NCI-H1105 treated with DMSO at 0.1 percent for 48 hours (cell line): ENCODE data around the gene ANKRD2.
"Not testable (repeated sequence)": the region's sequence is repeated elsewhere in the genome, so short reads cannot be mapped to it uniquely, and the experiment has no call there.

Experiments used
- DNase-seq: peaks from one replicate; lab custom pipeline; 2025; lab: John Stamatoyannopoulos, UW

The ANKRD2 gene

GRCh38 chr10:97572214-97572989 lies at the start of gene ANKRD2:
ANKRD2 (plus strand) TSS chr10:97572779; CDS start chr10:97572789, 10 bp downstream.
- no peak for DNase-seq

- DNase-seq, result no peak
These were observed 49.6 kb upstream of the ANKRD2 start for GRCh38 chr10:97522937-97523336.

GRCh38 chr10:97525086-97525485 lies 47.5 kb upstream of the ANKRD2 start:
- DNase-seq, result no peak

GRCh38 chr10:97525683-97526110 lies 46.9 kb upstream of the ANKRD2 start:
- DNase-seq, result no peak

- not testable (repeated sequence) for DNase-seq
These were observed 43.7 kb upstream of the ANKRD2 start for GRCh38 chr10:97528876-97529275.

- DNase-seq, result no peak
These were observed 42.7 kb upstream of the ANKRD2 start for GRCh38 chr10:97529685-97530465.

- no peak for DNase-seq
These were observed 41.1 kb upstream of the ANKRD2 start for GRCh38 chr10:97531401-97531986.

GRCh38 chr10:97532935-97533671 lies 39.5 kb upstream of the ANKRD2 start:
- no peak for DNase-seq

GRCh38 chr10:97533888-97534287 lies 38.7 kb upstream of the ANKRD2 start:
- no peak for DNase-seq

- DNase-seq, result no peak
These were observed 37.7 kb upstream of the ANKRD2 start for GRCh38 chr10:97534746-97535367.

GRCh38 chr10:97537186-97537869 lies 35.3 kb upstream of the ANKRD2 start:
- no peak for DNase-seq

- no peak for DNase-seq
These were observed 34.2 kb upstream of the ANKRD2 start for GRCh38 chr10:97538411-97538810.

- DNase-seq, result no peak
These were observed 33.7 kb upstream of the ANKRD2 start for GRCh38 chr10:97538839-97539238.

GRCh38 chr10:97539523-97540200 lies 32.9 kb upstream of the ANKRD2 start:
- DNase-seq, result no peak

- DNase-seq, result no peak
These were observed 31.7 kb upstream of the ANKRD2 start for GRCh38 chr10:97540669-97541500.

- DNase-seq, result no peak
These were observed 30.2 kb upstream of the ANKRD2 start for GRCh38 chr10:97542169-97543024.

GRCh38 chr10:97543025-97543546 lies 29.5 kb upstream of the ANKRD2 start:
- no peak for DNase-seq
